ENCODE results near the gene THOC1. TPM values are rescaled to one million over a fixed set of nuclear protein-coding genes. Genes with fewer than 3 reads are reported as not detected.
A peak's percentile ranks its signal among the peaks of the same experiment; 100 is the strongest.
"Not testable (repeated sequence)": the region's sequence is repeated elsewhere in the genome, so short reads cannot be mapped to it uniquely, and the experiment has no call there.

THOC1 gene
- total and polyA plus RNA-seq, 12 donors, result 7.7 to 64.3 (median 10.0) TPM

GRCh38 chr18:292271-292670 is 24.4 kb upstream of the THOC1 start:
- Histone ChIP-seq H3K9me3 (peaks cover 0 to 8% (median 0%) of the 10 kb centered on the region in 11 donors), H3K27me3 (peaks cover 0 to 7% (median 0%) of the 10 kb centered on the region in 7 donors), H3K4me3 (no peak overlapping the region), H3K36me3 (no peaks in the 10 kb centered on the region), H3K4me1 (peaks cover 0 to 7% (median 0%) of the 10 kb centered on the region in 9 donors), H3K27ac (no peak overlapping the region)
- intact Hi-C loops (cut with DNase I), result loop anchor here in 5 of 10 donors (2.0 to 10.0 kb wide), 5 partner anchors 53 to 325 kb away; no protein-coding TSS in a partner anchor
- DNase-seq, result no peak
- TF ChIP-seq CTCF (IDR thresholded peaks at IDR 0.05), result peak in 1 of 9 donors; percentile 13
- no peak for ATAC-seq
- 69 to 74% methylated on average over 3 of the region's 3 CpGs for WGBS, 2 donors

- not testable (repeated sequence) for H3K27me3 ChIP-seq, H3K9me3 ChIP-seq, ATAC-seq, H3K27ac ChIP-seq, H3K4me3 ChIP-seq, H3K36me3 ChIP-seq, DNase-seq
- peaks cover 0 to 11% (median 0%) of the 10 kb centered on the region in 9 donors for H3K4me1 ChIP-seq
- intact Hi-C loops (cut with DNase I), result loop anchor here in 6 of 10 donors (5.0 to 10.0 kb wide), 3 partner anchors 55 to 545 kb away; no protein-coding TSS in a partner anchor
- WGBS, 2 donors, result 71 to 78% methylated on average over 4 of the region's 4 CpGs
Measured at GRCh38 chr18:289970-290369, 22.1 kb upstream of the THOC1 start.

GRCh38 chr18:289026-289425 is 21.2 kb upstream of the THOC1 start:
- intact Hi-C loops (cut with DNase I), result loop anchor here in 4 of 10 donors (5.0 to 10.0 kb wide), 2 partner anchors 328 to 546 kb away; no protein-coding TSS in a partner anchor
- Histone ChIP-seq H3K27me3 (peaks cover 0 to 4% (median 2%) of the 10 kb centered on the region in 7 donors), H3K4me1 (peaks cover 0 to 11% (median 0%) of the 10 kb centered on the region in 9 donors), H3K36me3 (no peaks in the 10 kb centered on the region), H3K27ac (peak overlapping the region in 1 of 10 donors; percentile 59), H3K4me3 (no peak overlapping the region), H3K9me3 (peaks cover 0 to 2% (median 0%) of the 10 kb centered on the region in 11 donors)
- no peak for TF ChIP-seq CTCF (IDR thresholded peaks at IDR 0.05)
- DNase-seq, result no peak
- WGBS, 2 donors, result 39 to 43% methylated on average over 1 of the region's 1 CpG
- no peak for ATAC-seq

- no peaks in the 10 kb centered on the region for H3K9me3 ChIP-seq
- H3K4me1 ChIP-seq, result peaks cover 0 to 11% (median 0%) of the 10 kb centered on the region in 9 donors
- WGBS, 2 donors, result 72 to 76% methylated on average over 8 of the region's 8 CpGs
- DNase-seq (no peak), ATAC-seq (peak in 3 of 8 donors; percentile 55 to 65 (median 61))
- H3K36me3 ChIP-seq, result no peaks in the 10 kb centered on the region
- H3K4me3 ChIP-seq, result no peak overlapping the region
- TF ChIP-seq CTCF (IDR thresholded peaks at IDR 0.05), result peak; percentile 17 to 72 (median 57)
- peaks cover 0 to 8% (median 0%) of the 10 kb centered on the region in 7 donors for H3K27me3 ChIP-seq
- H3K27ac ChIP-seq, result no peak overlapping the region
- intact Hi-C loops (cut with DNase I), result loop anchor here in 8 of 10 donors (2.0 to 10.0 kb wide), 4 partner anchors 328 to 548 kb away; no protein-coding TSS in a partner anchor
Measured at GRCh38 chr18:286515-287310, 18.9 kb upstream of the THOC1 start.
